HG03520 (cell line): ENCODE measurements around the gene MAPK11.

Source experiments
- ATAC-seq: cut with Tn5 transposase; IDR thresholded peaks from one replicate; pipeline ENCODE4 v1.9.1; 2021; ENCODE audit warnings: mild to moderate bottlenecking, moderate library complexity; ENCODE audit not compliant: unreplicated experiment

Gene MAPK11

DNA sequence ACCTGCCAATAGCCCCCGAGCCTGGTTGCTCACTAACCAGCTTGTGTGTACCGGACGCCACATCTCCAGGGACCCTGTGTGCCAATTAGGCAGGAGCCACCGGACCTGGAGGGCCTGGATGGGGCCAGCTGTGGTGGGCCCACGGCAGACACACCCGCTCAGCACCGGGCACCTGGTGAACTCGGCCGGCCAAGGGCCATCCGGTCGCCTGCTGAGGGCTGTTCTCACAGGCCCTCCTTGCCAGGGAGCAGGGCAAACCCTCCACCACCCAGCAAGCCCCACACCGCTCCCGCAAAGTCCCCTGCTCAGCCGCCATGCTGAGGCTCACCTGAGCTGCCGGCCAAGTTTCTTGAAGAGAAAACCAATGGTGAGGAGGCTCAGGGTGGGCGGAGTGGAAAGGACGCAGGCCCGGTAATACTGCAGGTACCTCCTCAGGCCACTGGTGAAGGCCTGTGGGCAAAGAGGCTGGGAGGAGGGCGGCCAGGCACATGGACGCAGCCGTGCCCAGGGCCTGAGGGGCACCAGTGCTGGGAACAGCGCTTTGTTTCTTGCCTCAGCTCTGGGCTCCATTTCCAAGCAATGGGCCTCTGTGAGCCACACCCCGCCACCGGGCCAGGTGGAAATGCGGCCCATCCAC, 42.5 kb downstream of the MAPK11 start:
- no peak for ATAC-seq

DNA sequence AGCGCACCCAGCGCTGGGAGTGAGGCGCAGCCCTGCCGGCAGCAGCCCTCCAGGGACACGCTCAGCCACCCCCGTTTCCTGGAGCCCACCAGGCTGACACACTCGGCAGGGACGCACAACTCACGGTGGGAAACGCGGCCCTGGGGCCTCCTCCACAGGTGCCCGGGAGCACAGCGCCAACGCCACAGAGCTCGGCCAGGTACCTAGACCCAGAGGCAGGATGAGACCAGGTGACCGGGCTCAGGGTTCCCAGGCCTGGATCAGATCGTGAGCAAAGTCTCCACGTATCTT, 43.4 kb downstream of the MAPK11 start:
- no peak for ATAC-seq

DNA sequence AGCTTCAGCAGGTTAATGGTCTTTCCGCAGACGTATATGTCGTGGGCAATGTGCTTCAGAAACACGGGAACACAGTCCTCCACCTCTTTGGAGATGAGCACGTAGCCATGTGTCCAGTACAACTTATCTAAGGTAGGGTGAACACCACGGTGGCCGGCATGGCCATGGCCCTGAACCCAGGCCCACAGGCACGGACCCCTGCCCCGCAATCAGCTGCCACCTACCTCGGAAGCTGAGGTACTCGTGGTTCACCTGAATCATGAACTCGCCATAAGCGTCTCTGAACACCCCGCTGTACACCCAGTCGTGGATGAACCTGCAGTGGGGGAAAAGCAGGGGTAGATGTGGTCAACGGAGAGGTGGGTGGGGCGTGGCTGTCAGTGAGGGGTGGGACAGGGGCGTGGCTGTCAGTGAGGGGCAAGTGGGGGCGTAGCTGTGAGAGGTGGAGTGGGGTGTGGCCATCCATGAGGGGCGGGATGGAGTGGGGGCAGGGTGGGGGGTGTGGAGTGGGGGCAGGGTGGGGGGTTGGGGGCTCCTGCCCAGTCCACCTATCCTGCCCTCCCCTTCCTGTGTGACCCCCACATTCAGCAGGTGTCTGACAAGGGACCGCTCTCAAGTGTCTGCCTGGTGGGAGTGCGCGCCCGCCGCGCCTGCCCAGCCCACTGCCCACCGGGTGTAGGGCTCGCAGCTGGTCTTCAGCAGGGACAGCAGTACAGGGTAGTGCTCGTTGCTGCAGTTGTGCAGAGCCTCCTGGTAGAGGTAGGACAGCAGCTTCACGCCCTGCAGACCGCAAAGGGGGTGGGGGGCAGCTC, 43.9 kb downstream of the MAPK11 start:
- no peak for ATAC-seq

DNA sequence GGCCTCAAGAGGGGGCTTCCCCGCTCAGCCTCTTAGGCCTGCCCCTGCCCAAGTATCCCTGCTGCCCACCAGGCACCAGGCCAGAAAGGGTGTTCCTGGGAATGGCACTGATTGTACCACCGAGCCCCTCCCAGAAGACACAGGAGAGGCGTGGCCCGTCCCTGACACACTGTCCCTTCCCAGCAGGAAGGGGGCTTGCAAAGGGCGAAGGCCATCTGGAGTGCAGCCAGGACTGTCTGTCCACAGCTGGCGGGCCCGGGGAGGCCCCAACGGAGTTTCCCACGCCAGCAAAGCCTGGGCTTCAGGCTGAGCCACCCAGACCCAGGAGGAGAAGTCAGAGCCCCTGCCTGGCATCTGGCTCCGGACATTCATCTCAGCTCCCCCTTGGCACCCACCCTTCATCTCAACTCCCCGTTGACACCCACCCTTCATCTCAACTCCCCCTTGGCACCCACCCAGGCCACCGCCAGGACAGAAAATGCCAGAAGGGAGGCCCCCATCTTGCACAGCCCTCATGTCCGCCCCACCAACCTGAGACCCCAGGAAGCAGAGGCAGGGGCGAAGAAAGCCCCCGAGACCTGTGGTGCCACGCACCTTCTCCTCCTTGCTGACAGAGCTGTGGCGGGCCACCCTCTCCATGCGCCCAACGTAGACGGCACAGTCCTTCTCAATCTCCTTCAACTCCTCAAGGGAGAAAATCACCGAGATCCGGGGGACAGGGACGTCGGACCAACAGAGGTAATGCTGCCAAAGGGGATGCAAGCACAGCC, 44.8 kb downstream of the MAPK11 start:
- no peak for ATAC-seq

DNA sequence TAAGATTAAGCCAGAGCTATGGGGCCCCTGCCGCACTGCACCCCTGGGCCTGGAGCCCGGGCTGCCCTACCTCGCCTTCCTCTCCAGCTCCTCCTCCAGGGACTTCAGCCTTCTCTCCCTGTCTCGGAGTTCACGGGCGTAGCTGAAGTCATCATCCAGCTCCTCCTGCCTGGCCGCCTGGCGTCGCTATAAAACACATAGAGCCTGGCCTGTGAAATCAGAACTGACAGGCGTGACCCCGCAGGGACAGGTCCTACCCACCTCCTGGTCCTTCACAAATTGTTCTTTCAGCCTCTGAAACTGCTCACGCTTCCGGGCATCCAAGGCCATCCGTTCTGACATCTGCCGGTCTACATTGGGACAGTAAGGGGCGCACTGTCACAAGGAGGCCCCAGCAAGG, 46.1 kb downstream of the MAPK11 start:
- ATAC-seq = no peak

DNA sequence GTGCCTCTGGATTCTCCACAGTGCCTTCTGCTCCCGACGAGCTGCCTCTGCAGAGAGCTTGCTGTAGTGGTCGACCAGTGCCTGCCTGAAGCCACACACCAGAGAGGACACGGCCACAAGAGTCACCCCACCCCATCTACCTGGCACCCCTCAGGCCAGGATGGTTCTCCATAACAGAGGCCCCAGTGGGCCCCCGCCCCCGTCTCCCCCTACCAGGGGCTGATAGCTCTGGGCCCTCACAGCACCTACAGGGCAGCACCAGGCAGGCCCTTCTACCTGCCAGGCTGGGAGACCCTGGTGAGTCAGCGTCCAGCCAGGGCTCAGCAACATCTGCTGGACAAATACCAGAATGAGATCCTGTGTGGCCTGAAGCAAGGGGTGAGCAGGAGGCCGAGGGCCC, 47.7 kb downstream of the MAPK11 start:
- no peak for ATAC-seq

DNA sequence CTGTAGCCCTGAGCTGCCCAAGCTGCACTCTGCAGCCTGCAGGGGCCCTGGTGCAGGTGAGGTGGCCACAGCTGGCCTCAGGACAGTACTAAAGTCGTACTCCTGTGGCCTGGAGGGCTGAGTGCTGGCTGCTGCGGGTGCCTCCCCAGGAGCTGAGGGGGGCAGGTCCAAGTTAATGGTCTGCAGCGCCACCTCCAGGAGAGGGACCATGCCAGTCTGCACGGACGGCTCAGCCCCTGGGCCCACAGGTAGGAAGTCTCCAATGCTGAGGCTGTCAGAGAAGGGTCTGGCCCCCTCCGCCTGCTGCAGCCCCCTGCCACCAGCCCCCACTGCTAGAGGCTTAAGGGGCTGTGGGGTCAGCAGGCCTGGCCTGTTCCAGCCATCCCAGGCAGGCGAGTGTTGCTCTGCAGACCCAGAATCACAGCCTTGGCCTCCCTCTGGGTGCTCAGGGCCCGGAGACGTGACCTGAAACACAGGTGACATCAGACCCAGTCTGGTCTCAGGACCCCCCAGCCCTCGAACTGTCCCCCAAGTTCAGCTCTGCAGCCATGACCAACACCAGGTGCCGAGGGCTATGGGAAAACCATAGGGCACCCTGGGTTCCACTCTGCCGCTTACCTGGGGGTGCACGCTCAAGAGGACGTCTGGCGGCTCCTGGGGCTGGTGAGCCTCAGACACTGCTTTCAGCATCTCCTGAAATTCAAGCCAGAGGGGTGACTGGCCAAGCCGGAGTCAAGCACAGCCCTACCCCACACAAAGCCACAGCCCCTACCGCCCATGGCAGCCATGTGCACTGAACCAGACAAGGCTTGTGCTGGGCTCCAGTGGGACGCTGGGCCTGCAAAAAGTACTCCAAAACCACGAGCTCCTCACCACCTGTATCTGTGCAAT, 48.5 kb downstream of the MAPK11 start:
- ATAC-seq = no peak

DNA sequence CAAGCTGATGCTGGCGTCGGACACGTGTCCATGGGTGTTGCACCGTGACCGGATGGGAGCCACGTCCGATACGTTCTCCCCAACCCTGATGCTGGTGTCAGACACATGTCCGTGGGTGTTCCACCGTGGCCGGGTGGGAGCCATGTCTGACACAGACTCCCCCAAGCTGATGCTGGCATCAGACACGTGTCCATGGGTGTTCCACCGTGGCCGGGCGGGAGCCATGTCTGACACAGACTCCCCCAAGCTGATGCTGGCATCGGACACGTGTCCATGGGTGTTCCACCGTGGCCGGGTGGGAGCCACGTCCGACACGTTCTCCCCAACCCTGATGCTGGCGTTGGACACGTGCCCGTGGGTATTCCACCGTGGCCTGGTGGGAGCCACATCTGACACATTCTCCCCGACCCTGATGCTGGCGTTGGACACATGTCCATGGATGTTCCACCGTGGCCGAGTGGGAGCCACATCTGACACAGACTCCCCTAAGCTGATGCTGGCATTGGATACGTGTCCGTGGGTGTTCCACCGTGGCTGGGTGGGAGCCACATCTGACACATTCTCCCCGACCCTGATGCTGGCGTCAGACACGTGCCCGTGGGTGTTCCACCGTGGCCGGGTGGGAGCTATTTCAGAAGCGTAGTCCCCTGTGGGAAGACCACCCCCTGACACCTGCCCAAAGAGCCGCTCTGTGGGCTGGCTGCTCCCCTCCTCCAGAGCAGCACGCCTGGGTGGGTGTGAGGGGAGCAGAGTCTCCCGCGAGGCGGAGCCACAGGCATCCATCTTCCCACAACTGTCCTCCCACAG, 49.4 kb downstream of the MAPK11 start:
- ATAC-seq = no peak

DNA sequence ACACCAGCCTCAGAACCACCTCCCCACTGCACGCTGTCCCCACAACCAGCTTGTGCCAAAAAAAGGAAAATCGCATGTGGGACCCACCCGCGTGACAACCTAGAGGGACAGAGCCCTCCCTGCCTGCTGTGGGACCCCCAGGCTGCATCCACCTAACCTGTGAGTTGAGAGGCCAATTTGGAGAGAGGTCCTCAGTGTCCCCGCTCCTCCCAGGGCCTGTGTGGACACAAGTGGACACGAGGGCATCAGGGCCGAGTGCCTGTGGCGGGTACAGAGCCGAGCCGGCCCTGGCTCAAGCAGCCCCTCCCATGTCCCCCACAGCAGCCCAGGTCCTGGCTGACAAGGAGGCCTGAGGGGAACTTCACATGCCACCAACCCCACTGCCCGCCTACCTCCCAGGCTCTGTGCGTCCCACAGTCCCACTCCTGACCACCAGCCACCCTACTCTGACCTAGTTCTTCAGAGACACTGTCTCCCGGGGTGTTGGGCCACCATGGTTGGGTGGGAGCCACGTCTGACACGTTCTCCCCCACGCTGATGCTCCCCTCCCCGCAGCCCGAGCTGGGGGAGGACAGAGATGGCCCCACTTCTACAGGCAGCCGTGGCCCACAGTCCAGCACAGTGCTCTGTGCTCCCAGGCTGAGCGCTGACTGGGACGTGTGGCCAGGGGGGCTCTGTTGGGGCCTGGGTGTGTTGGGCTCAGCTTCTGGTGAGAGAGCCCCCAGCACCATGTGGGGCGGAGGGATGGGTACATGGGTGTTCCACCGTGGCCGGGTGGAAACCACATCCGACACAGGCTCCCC, 50.2 kb downstream of the MAPK11 start:
- no peak for ATAC-seq

DNA sequence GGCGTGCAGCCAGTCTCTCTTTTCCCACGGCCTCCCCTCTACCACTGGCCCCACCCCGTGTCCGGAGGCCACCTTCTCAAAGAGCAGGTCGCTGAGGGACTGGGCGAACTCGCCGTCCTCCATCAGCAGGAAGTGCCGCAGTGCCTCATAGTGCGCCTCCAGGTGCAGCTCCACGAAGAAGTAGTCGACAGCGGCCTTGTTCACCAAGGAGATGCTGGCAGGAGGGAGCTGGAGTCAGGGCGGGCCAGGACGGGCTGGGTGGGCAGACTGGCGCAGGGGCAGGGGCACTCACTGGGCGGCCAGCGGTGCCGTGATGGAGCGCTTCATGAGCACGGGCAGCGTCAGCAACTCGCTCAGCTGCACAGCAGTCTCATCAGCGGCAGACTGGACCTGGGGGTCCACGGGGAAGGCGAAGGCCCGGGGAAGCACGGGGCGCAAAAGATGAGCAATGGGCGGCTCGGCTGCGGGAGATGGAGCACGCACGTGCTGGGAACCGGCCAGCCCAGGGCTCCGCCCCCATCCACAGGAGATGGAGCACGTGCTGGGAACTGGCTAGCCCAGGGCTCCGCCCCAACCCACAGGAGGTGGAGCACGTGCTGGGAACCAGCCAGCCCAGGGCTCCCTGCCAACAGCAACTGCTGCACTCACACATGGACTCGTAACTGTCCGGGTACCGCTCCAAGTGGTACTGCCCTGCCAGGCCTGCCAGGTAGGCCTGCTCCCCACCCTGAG, 51.0 kb downstream of the MAPK11 start:
- ATAC-seq = no peak

DNA sequence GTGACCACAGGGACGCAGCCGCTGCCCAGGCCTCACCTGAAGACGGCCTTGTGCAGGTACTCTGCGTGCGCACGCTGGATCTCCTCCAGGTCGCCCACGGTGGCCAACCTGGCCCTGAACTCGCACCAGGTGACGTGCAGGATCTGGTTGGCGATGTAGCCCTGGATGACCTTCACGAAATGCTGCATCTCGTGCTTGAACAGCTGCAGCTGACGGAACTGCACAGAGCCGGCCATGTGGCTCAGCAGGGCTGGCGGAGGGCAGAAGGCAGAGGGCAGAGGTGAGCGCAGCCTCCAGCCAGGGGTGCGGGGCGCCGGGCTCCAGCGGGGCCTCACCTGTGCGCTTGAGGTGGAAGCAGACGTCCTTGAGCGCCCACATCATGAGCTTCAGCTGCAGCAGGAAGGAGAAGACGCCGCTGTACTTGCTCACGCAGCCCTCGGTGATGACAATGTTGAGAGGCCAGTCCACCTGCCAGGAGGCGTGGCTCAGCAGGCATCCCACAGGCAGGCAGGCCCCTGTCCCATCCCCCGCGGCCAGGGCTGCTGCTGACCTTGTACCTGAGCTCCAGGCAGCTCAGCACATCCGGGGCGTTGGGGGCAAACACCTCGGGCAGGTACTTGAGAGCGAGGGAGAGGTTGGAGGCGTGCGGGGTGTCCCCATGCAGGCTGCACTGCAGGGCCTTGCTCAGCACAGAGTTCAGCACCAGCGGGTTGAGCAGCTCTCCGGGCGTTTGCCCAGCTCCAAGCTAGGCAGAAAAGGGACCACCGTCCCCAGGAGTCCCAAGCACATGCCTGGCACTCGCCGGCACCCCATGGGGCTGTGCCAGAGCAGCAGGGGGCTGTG, 51.8 kb downstream of the MAPK11 start:
- ATAC-seq = no peak

DNA sequence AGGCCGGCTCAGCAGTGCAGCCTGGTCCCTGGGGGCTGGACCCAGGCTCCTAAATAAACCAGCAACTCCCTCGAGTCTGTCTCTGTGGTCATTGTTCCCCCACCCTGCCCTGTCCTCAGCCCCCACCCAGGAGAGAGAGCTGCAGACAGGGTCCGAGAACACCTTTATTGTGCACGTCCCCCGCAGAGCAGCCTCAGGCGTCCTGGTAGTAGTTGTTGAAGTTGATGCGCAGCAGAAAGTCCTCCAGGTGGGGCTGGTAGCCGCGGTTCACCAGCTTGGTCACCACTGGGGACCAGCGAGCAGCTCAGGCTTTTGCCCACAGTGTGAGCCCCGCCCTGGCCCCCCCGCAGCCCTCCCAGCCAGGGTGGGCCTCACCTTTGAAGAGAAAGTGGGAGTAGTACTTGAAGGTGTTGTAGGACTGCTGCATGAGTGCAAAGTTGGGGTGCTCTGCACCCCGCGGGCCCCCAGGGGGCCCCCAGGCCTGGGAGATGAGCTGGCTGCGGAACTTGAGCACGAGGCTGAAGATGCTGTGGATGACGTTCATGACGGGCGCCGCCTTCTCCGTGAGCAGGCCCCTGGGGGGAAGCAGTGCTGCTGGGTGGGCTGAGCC, 52.5 kb downstream of the MAPK11 start:
- no peak for ATAC-seq

DNA sequence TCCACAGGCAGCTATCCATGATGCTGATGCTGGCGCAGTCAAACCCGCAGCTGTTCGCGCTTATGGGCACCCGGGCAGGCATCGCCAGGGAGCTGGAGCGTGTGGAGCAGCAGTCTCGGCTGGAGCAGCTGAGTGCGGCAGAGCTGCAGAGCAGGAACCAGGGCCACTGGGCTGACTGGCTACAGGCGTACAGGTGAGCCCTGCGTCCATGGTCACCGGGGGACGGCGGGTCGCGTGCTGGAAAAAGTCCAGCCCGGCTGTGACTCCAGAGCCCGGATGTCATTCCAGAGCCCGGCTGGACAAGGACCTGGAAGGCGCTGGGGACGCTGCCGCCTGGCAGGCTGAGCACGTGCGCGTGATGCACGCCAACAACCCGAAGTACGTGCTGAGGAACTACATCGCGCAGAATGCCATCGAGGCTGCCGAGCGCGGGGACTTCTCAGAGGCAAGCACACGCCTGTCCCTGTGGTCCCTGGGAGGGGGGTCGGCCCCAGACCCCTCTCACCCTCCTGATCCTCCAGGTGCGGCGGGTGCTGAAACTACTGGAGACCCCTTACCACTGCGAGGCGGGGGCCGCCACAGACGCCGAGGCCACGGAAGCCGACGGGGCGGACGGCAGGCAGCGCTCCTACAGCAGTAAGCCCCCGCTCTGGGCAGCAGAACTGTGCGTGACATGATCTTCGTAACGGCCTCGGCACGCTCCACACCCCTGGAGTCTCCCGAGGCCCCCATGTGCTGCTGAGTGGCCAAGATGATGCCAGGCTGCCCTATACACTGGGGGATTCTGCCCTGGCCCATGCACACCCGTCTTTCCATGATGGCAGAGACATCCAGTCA, 53.3 kb downstream of the MAPK11 start:
- no peak for ATAC-seq

DNA sequence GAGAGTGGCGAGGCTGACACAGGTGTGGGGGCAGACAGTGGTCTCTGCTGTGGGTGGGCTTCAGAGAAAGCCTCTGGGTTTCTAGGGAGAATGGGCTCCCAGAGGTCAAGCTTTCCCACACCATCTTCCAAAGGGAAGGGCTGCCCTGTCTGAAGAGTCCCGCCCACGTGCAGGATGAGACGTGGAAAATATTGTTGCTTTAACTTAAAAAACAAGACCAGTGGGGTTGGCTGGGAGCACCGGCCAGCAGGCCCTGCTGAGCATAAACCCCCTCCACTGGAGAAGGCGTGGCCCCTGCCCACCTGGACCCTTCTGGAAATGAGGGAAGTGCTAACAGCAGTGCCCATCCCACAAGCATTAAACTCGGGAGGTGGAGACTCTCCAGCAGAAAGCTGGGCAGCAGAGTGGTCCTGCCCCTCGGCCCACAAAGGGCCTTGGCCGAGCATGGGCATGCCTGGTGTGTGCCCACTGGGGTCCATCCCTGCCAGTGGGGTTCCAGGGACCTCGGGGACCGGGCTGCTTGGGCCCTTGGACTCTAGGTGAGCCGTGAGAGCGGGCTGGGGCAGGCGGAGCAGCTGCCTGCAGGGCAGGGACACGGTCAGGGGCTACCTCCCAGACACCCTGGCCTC, 54.0 kb downstream of the MAPK11 start:
- ATAC-seq = no peak

DNA sequence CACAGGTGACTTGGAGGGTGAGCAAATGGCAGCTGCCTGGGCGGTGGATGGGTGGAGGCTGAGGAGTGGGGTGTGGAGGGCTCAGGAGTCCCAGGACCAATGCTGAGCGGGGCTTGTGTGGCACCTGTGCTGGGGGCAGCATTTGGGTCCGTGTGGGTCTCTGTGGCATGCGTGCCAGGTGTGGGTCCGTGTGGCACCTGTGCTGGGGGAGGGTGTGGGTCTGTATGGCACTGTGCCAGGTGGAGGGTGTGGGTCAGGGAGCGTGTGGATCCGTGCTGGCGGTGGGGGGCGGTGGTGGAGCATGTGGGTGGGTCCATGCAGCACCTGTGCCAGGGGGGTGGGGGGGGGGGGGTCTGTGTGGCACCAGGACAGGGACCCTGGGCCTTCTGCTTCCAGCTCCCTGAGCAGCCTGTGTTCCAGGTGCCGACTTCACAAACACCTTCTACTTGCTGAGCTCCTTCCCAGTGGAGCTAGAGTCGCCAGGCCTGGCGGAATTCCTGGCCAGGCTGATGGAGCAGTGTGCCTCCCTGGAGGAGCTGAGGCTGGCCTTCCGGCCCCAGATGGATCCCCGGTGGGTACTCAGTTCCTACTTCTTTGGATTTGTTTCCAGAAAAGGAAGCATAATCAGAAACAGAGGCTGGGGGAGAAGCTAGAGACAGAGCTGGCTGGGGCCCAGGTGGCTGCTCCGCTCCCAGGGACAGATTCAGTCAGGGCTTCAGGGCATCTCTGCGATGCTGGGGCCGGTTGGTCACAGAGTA, 54.7 kb downstream of the MAPK11 start:
- no peak for ATAC-seq
